Measurements from ENCODE around the gene ABAT. TPM values are rescaled to one million over a fixed set of nuclear protein-coding genes. Genes with fewer than 3 reads are reported as not detected.

ABAT gene
- total RNA-seq, 1 experiment from 2014 or later, result 4.7 TPM

- Histone ChIP-seq H3K4me1 (ENCODE audit: control insufficient read depth in 1 of 2, insufficient read depth in 2 of 2, low read length in 2 of 2) (no peaks in the 10 kb centered on the region), H3K9me2 (ENCODE audit: insufficient read depth) (no peaks in the 10 kb centered on the region), H4K20me1 (ENCODE audit: insufficient read depth) (peaks cover 9% of the 10 kb centered on the region), H3K4me3 (replicated peaks in 1 of 2; ENCODE audit: low read depth in 1 of 2, low read length in 2 of 2) (no peak overlapping the region), H3K9ac (ENCODE audit: low read length) (no peak overlapping the region), H3K4me2 (ENCODE audit: low read length) (no peak overlapping the region), H3K79me2 (ENCODE audit: insufficient read depth, low read length) (peaks cover 68% of the 10 kb centered on the region), H2AFZ (ENCODE audit: low read depth, low read length, poor library complexity, severe bottlenecking) (no peak overlapping the region), H3K27me3 (ENCODE audit: insufficient read depth, low read length) (no peaks in the 10 kb centered on the region), H3K36me3 (ENCODE audit: control insufficient read depth in 1 of 2, insufficient read depth in 2 of 2, low read length in 2 of 2) (peaks cover 32 to 53% of the 10 kb centered on the region in 2 experiments), H3K27ac (ENCODE audit: low read depth, low read length) (no peak overlapping the region), H3K9me3 (ENCODE audit: control insufficient read depth in 1 of 2, insufficient read depth in 1 of 2, low read depth in 1 of 2, low read length in 2 of 2) (no peaks in the 10 kb centered on the region)
- ChIA-PET POLR2A (no interaction called here), CTCF (interaction anchor here (1.1 kb wide), 1 partner anchor 58 kb away, joined by 5 read pairs; no protein-coding TSS in a partner anchor), RAD21 (ENCODE audit: low non-redundant PET in 1 of 2, low total read pairs in 2 of 2, uncharacterized antibody in 2 of 2, unreplicated experiment in 2 of 2) (no interaction called here)
- TF ChIP-seq ZNF274 (IDR thresholded peaks at IDR 0.05; ENCODE audit: low read depth, low read length), result no peak
- TF ChIP-seq SP1 (IDR thresholded peaks at IDR 0.05; ENCODE audit: low read depth), result no peak
- no peak for TF ChIP-seq ATF3 (IDR thresholded peaks at IDR 0.05)
- no peak for TF ChIP-seq EZH2 (IDR thresholded peaks at IDR 0.05)
- TF ChIP-seq POLR2A (IDR thresholded peaks at IDR 0.05; ENCODE audit: borderline replicate concordance, extremely low read depth, insufficient read depth, insufficient read length), result no peak
- no peak for TF ChIP-seq RAD21 (IDR thresholded peaks at IDR 0.05; ENCODE audit: low read depth)
- no peak for TF ChIP-seq ZFX (IDR thresholded peaks at IDR 0.05)
- TF ChIP-seq JUND (IDR thresholded peaks at IDR 0.05), result no peak
- no peak for TF ChIP-seq POLR2AphosphoS5 (IDR thresholded peaks at IDR 0.05; ENCODE audit: low read depth, low read length)
- no peak for TF ChIP-seq SRF (IDR thresholded peaks at IDR 0.05; ENCODE audit: low read depth)
- no peak for TF ChIP-seq CBX3 (IDR thresholded peaks at IDR 0.05; ENCODE audit: low read depth)
- no peak for TF ChIP-seq TCF7L2 (IDR thresholded peaks at IDR 0.05; ENCODE audit: borderline replicate concordance, extremely low read depth, insufficient read depth, insufficient read length)
- TF ChIP-seq YY1 (IDR thresholded peaks at IDR 0.05; ENCODE audit: extremely low read depth, insufficient replicate concordance, low read depth, low read length), result no peak
- no peak for TF ChIP-seq CTCF (IDR thresholded peaks at IDR 0.05 in 2 of 3, conservative IDR thresholded peaks at IDR 0.05 in 1 of 3; ENCODE audit: borderline replicate concordance in 1 of 3, insufficient read depth in 1 of 3, low read depth in 2 of 3, low read length in 2 of 3)
- no peak for TF ChIP-seq MAX (IDR thresholded peaks at IDR 0.05)
- TF ChIP-seq ELF1 (IDR thresholded peaks at IDR 0.05; ENCODE audit: borderline replicate concordance, low read depth), result no peak
- no peak for TF ChIP-seq REST (IDR thresholded peaks at IDR 0.05; ENCODE audit: low read depth)
- no peak for TF ChIP-seq EZH2phosphoT487 (IDR thresholded peaks at IDR 0.05; ENCODE audit: borderline replicate concordance)
- TF ChIP-seq FOSL1 (IDR thresholded peaks at IDR 0.05; ENCODE audit: low read depth), result no peak
- ATAC-seq (no peak), DNase-seq (ENCODE audit: low read depth, low spot score) (no peak)
- intact Hi-C loops (cut with micrococcal nuclease), result no loop called here
- no TSS peak for BruUV-seq (replicated peaks)
Observed at GRCh38 chr16:8822403-8822802, 148.0 kb downstream of the ABAT start.
